Liver (tissue), 9 donors: ENCODE results near the gene LARGE1. TPM values are rescaled to one million over a fixed set of nuclear protein-coding genes. Genes with fewer than 3 reads are reported as not detected.

Source experiments
- DNase-seq: peaks from one replicate; pipeline ENCODE4 v3.0.0-alpha.2; 2017; ENCODE audit warnings: low spot score
- H3K27ac ChIP-seq, 2 donors: one replicate each; pipeline ENCODE4 v1.7.0; 2013; ENCODE audit warnings: inconsistent platforms in 2 of 2, low read length in 2 of 2, control low read depth in 1 of 2, low read depth in 1 of 2, mild to moderate bottlenecking in 1 of 2
- H3K27me3 ChIP-seq, 4 donors: one replicate each; pipeline versions ENCODE4 v1.6.1 to v1.7.0; 2013; ENCODE audit warnings: low read length in 3 of 4, inconsistent platforms in 1 of 4, mild to moderate bottlenecking in 1 of 4, moderate library complexity in 1 of 4; ENCODE audit not compliant: control insufficient read depth in 4 of 4, insufficient read depth in 4 of 4
- H3K36me3 ChIP-seq, 4 donors: one replicate each; pipeline versions ENCODE4 v1.6.1 to v1.7.0; 2013; ENCODE audit warnings: low read length in 3 of 4, mild to moderate bottlenecking in 3 of 4, low read depth in 1 of 4, moderate library complexity in 1 of 4; ENCODE audit not compliant: control insufficient read depth in 4 of 4, insufficient read depth in 3 of 4
- H3K4me1 ChIP-seq, 4 donors: one replicate each; pipeline versions ENCODE4 v1.6.1 to v1.7.0; 2013; ENCODE audit warnings: low read length in 3 of 4, mild to moderate bottlenecking in 3 of 4, moderate library complexity in 1 of 4; ENCODE audit not compliant: control insufficient read depth in 4 of 4, insufficient read depth in 4 of 4
- H3K4me3 ChIP-seq, 3 donors: one replicate each; pipeline versions ENCODE4 v1.6.1 to v1.7.0; 2013; ENCODE audit warnings: low read length in 3 of 3, control low read depth in 1 of 3, low read depth in 1 of 3, mild to moderate bottlenecking in 1 of 3
- H3K9ac ChIP-seq, 2 donors: one replicate each; pipeline ENCODE4 v1.7.0; 2013; ENCODE audit warnings: low read length in 2 of 2, mild to moderate bottlenecking in 2 of 2, moderate library complexity in 2 of 2, control low read depth in 1 of 2, low read depth in 1 of 2
- H3K9me3 ChIP-seq, 4 donors: one replicate each; pipeline versions ENCODE4 v1.6.1 to v1.7.0; 2013; ENCODE audit warnings: low read length in 3 of 4; ENCODE audit not compliant: control insufficient read depth in 4 of 4
- CTCF ChIP-seq: fragments of 150-350 bp; IDR thresholded peaks from 2 replicates; pipeline ENCODE4 v1.5.1; 2017; ENCODE audit warnings: improper control_type of control experiment, low read depth, low read length; ENCODE audit not compliant: missing input control
- EGR1 ChIP-seq, 2 donors: IDR thresholded peaks; 2 replicates each; pipeline ENCODE4 v1.6.1; 2016 to 2018; ENCODE audit warnings: antibody characterized with exemption in 2 of 2, low read depth in 2 of 2
- FOXA1 ChIP-seq: IDR thresholded peaks from 2 replicates; pipeline ENCODE4 v1.6.1; 2016; ENCODE audit warnings: antibody characterized with exemption
- FOXA2 ChIP-seq: IDR thresholded peaks from 2 replicates; pipeline ENCODE4 v1.6.1; 2016; ENCODE audit warnings: antibody characterized with exemption
- GABPA ChIP-seq, 2 donors: IDR thresholded peaks in 1 of 2; conservative IDR thresholded peaks in 1 of 2; 2 replicates each; pipeline ENCODE4 v1.6.1; 2016; ENCODE audit warnings: antibody characterized with exemption in 2 of 2, mild to moderate bottlenecking in 1 of 2, moderate library complexity in 1 of 2
- HNF4A ChIP-seq, 2 donors: conservative IDR thresholded peaks; 2 replicates each; pipeline ENCODE4 v1.6.1; 2016; ENCODE audit warnings: antibody characterized with exemption in 2 of 2, mild to moderate bottlenecking in 2 of 2
- HNF4G ChIP-seq: IDR thresholded peaks from 2 replicates; pipeline ENCODE4 v1.6.1; 2016; ENCODE audit warnings: antibody characterized with exemption
- JUND ChIP-seq, 2 donors: IDR thresholded peaks; 2 replicates each; pipeline ENCODE4 v1.6.1; 2016; ENCODE audit warnings: antibody characterized with exemption in 2 of 2
- MAX ChIP-seq: IDR thresholded peaks from 2 replicates; pipeline ENCODE4 v1.6.1; 2016; ENCODE audit warnings: antibody characterized with exemption
- NR2F2 ChIP-seq: IDR thresholded peaks from 2 replicates; pipeline ENCODE4 v1.6.1; 2016; ENCODE audit warnings: antibody characterized with exemption
- RAD21 ChIP-seq, 2 donors: IDR thresholded peaks; 2 replicates each; pipeline ENCODE4 v1.6.1; 2016; ENCODE audit warnings: antibody characterized with exemption in 2 of 2, mild to moderate bottlenecking in 2 of 2
- REST ChIP-seq: IDR thresholded peaks from 2 replicates; pipeline ENCODE4 v1.6.1; 2016; ENCODE audit warnings: antibody characterized with exemption, mild to moderate bottlenecking
- RXRA ChIP-seq, 2 donors: IDR thresholded peaks; 2 replicates each; pipeline ENCODE4 v1.6.1; 2017 to 2018; ENCODE audit warnings: antibody characterized with exemption in 2 of 2, mild to moderate bottlenecking in 1 of 2
- SP1 ChIP-seq: IDR thresholded peaks from 2 replicates; pipeline ENCODE4 v1.6.1; 2018; ENCODE audit warnings: antibody characterized with exemption, mild to moderate bottlenecking
- TAF1 ChIP-seq: conservative IDR thresholded peaks from 2 replicates; pipeline ENCODE4 v1.6.1; 2016; ENCODE audit warnings: antibody characterized with exemption, mild to moderate bottlenecking
- YY1 ChIP-seq: IDR thresholded peaks from 2 replicates; pipeline ENCODE4 v1.6.1; 2016; ENCODE audit warnings: antibody characterized with exemption, mild to moderate bottlenecking
- ZBTB33 ChIP-seq: IDR thresholded peaks from 2 replicates; pipeline ENCODE4 v1.6.1; 2016; ENCODE audit warnings: antibody characterized with exemption
- WGBS: extraction: QIAGEN DNeasy Blood & Tissue Kit; methylation state at CpG from one replicate; pipeline ENCODE4 v1.1.7; 2013; 5-methylcytosine and 5-hydroxymethylcytosine counted together
- polyA plus RNA-seq, 2 donors: library from polyadenylated mRNA; stranded (reverse) in 1 of 2; unstranded in 1 of 2; fragments of 200-250 nt in 1 of 2; fragments of >200 nt in 1 of 2; fragmentation: Nextera tagmentation in 1 of 2; extraction: Ambion mirVana in 1 of 2; gene quantifications; one replicate each; pipeline versions ENCODE4 v1.2.1 to v1.2.3, GENCODE V29; 2013 to 2015
- total RNA-seq, 2 donors: library from RNA; depleted of rRNA; stranded (reverse); fragments of >200 nt; gene quantifications; one replicate each; pipeline ENCODE4 v1.2.3, GENCODE V29; 2014
- TF ChIP-seq, protein P1 (sequence below): IDR thresholded peaks from 2 replicates; pipeline ENCODE4 v1.6.1; 2016; ENCODE audit warnings: antibody characterized with exemption
- donor health status: healthy.
- donor health status: healthy.
- donor health status: healthy.
- donor health status: healthy.
- donor health status: healthy.

LARGE1 gene
- total and polyA plus RNA-seq, 4 donors: 2.3 to 14.1 (median 5.7) TPM

DNA sequence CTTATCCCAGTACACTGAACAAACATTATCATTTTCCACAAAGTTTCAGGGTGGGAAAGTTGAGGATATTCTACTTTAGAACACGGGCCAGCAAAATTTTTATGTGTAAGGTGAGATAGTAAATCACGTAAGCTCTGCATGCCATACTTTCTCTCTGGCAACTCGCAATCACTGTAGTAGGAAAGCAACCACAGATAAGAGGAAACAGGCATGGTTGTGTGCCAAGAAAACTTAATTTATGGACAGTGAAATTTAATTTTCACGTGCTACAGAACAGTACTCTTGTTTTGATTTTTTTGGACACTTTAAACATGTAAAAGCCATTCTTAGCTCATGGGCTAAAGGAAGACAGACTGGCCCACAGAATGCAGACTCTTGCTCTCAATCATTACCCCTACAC lies 82.5 kb downstream of the LARGE1 start:
- H3K9ac ChIP-seq: no peak overlapping the region
- H3K9me3 ChIP-seq: no peaks in the 10 kb centered on the region
- H3K27me3 ChIP-seq: no peaks in the 10 kb centered on the region
- H3K4me1 ChIP-seq: no peaks in the 10 kb centered on the region
- no peak overlapping the region for H3K4me3 ChIP-seq
- H3K36me3 ChIP-seq: no peaks in the 10 kb centered on the region
- no peak overlapping the region for H3K27ac ChIP-seq
- no peak for DNase-seq
- TF ChIP-seq SP1 (no peak), REST (no peak), FOXA2 (no peak), EGR1 (IDR thresholded peaks at IDR 0.05; ENCODE audit: low read depth in 2 of 2) (no peak), HNF4G (no peak), NR2F2 (no peak), YY1 (no peak), ZBTB33 (no peak), RXRA (IDR thresholded peaks at IDR 0.05) (no peak), RAD21 (IDR thresholded peaks at IDR 0.05) (no peak), HNF4A (conservative IDR thresholded peaks at IDR 0.05) (no peak), TAF1 (no peak), FOXA1 (no peak), JUND (IDR thresholded peaks at IDR 0.05) (no peak), CTCF (no peak), GABPA (IDR thresholded peaks at IDR 0.05 in 1 of 2, conservative IDR thresholded peaks at IDR 0.05 in 1 of 2) (no peak)
- TF ChIP-seq, protein P1, sequence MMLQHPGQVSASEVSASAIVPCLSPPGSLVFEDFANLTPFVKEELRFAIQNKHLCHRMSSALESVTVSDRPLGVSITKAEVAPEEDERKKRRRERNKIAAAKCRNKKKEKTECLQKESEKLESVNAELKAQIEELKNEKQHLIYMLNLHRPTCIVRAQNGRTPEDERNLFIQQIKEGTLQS: no peak
- WGBS: 75% methylated on average over 4 of the region's 4 CpGs

GRCh38 chr22:33835265-33835664 lies 85.0 kb downstream of the LARGE1 start:
- Histone ChIP-seq H3K27ac (no peak overlapping the region), H3K9me3 (no peaks in the 10 kb centered on the region), H3K4me1 (peaks cover 0 to 3% (median 0%) of the 10 kb centered on the region in 4 donors), H3K36me3 (no peaks in the 10 kb centered on the region), H3K9ac (no peak overlapping the region), H3K27me3 (no peaks in the 10 kb centered on the region), H3K4me3 (no peak overlapping the region)
- no peak for DNase-seq
- 84% methylated on average over 5 of the region's 5 CpGs for whole genome bisulfite sequencing
- TF ChIP-seq FOXA1 (no peak), MAX (no peak)
